GM12801 (cell line): ENCODE data around the gene TUBAL3.

Experiments
- CTCF ChIP-seq: IDR thresholded peaks from one replicate; pipeline ENCODE4 v1.5.1; 2011; ENCODE audit warnings: control low read depth; ENCODE audit not compliant: insufficient read length; ENCODE audit errors: extremely low read depth

Gene TUBAL3

GRCh38 chr10:5360318-5360915 lies 44.2 kb downstream of the TUBAL3 start:
- TF ChIP-seq CTCF, result no peak

GRCh38 chr10:5356302-5356763 lies 48.3 kb downstream of the TUBAL3 start:
- no peak for TF ChIP-seq CTCF

GRCh38 chr10:5355594-5356301 lies 48.9 kb downstream of the TUBAL3 start:
- TF ChIP-seq CTCF, result no peak

GRCh38 chr10:5354068-5354467 lies 50.6 kb downstream of the TUBAL3 start:
- no peak for TF ChIP-seq CTCF

GRCh38 chr10:5349362-5349761 lies 55.3 kb downstream of the TUBAL3 start:
- TF ChIP-seq CTCF, result no peak

- TF ChIP-seq CTCF, result no peak
These were observed 57.7 kb downstream of the TUBAL3 start for GRCh38 chr10:5346881-5347280.

- no peak for TF ChIP-seq CTCF
These were observed 59.9 kb downstream of the TUBAL3 start for GRCh38 chr10:5344746-5345145.
